SK-N-SH treated with all-trans-retinoic acid at 6 μM for 48 hours (cell line): ENCODE results near the gene EVPL.

Experiments used
- ISL1 ChIP-seq: fragments of 250-450 bp; sonication (Bioruptor Pico); IDR thresholded peaks from 2 replicates; pipeline ENCODE4 v2.1.2; 2022; ENCODE audit warnings: mild to moderate bottlenecking, moderate library complexity
- POU6F1 ChIP-seq: fragments of 250-450 bp; sonication (Bioruptor Pico); IDR thresholded peaks from 2 replicates; pipeline ENCODE4 v1.8.0; 2021; ENCODE audit warnings: low read depth, mild to moderate bottlenecking, moderate library complexity, borderline replicate concordance
- RARB ChIP-seq: fragments of 250-450 bp; sonication (Bioruptor Pico); IDR thresholded peaks from 2 replicates; pipeline ENCODE4 v1.8.0; 2021; ENCODE audit warnings: mild to moderate bottlenecking, moderate library complexity
- TCF4 ChIP-seq: fragments of 250-450 bp; sonication (Bioruptor Pico); IDR thresholded peaks from 2 replicates; pipeline ENCODE4 v1.8.0; 2021; ENCODE audit warnings: mild to moderate bottlenecking, moderate library complexity, borderline replicate concordance

GRCh38 chr17:75983501-75984181, 43.5 kb downstream of the EVPL start:
- TF ChIP-seq RARB (CRISPR knock-in tag), result no peak
- TF ChIP-seq TCF4 (CRISPR knock-in tag), result no peak
- TF ChIP-seq ISL1 (CRISPR knock-in tag), result no peak
- TF ChIP-seq POU6F1 (CRISPR knock-in tag), result no peak
